ENCODE results near the gene ZBTB39. TPM values are rescaled to one million over a fixed set of nuclear protein-coding genes. Genes with fewer than 3 reads are reported as not detected.

The ZBTB39 gene
- total and polyA plus RNA-seq, 2 of the 8 experiments (the other 6 are each of a cell fraction or from before 2014, with no cell fraction given), result 19.3 to 25.0 TPM

GRCh38 chr12:57027805-57028153 lies 21.4 kb upstream of the ZBTB39 start (continued):
- TF ChIP-seq, protein P1, sequence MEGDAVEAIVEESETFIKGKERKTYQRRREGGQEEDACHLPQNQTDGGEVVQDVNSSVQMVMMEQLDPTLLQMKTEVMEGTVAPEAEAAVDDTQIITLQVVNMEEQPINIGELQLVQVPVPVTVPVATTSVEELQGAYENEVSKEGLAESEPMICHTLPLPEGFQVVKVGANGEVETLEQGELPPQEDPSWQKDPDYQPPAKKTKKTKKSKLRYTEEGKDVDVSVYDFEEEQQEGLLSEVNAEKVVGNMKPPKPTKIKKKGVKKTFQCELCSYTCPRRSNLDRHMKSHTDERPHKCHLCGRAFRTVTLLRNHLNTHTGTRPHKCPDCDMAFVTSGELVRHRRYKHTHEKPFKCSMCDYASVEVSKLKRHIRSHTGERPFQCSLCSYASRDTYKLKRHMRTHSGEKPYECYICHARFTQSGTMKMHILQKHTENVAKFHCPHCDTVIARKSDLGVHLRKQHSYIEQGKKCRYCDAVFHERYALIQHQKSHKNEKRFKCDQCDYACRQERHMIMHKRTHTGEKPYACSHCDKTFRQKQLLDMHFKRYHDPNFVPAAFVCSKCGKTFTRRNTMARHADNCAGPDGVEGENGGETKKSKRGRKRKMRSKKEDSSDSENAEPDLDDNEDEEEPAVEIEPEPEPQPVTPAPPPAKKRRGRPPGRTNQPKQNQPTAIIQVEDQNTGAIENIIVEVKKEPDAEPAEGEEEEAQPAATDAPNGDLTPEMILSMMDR (IDR thresholded peaks at IDR 0.05; ENCODE audit: control extremely low read depth in 1 of 3, insufficient read depth in 1 of 3, low read depth in 1 of 3, low read length in 3 of 3), result no peak
- TF ChIP-seq BACH1 (IDR thresholded peaks at IDR 0.05; ENCODE audit: low read length) (no peak), KDM4A (IDR thresholded peaks at IDR 0.05; ENCODE audit: low read depth, low read length, severe bottlenecking) (no peak), SRF (IDR thresholded peaks at IDR 0.05; ENCODE audit: low read depth, low read length) (no peak), CBX8 (IDR thresholded peaks at IDR 0.05; ENCODE audit: borderline replicate concordance, low read depth, low read length) (no peak), RBBP5 (IDR thresholded peaks at IDR 0.05; ENCODE audit: borderline replicate concordance, low read depth, low read length) (no peak), RAD21 (IDR thresholded peaks at IDR 0.05 in 1 of 2, conservative IDR thresholded peaks at IDR 0.05 in 1 of 2; ENCODE audit: low read depth in 2 of 2, low read length in 2 of 2) (no peak)
- TF ChIP-seq, protein P2, sequence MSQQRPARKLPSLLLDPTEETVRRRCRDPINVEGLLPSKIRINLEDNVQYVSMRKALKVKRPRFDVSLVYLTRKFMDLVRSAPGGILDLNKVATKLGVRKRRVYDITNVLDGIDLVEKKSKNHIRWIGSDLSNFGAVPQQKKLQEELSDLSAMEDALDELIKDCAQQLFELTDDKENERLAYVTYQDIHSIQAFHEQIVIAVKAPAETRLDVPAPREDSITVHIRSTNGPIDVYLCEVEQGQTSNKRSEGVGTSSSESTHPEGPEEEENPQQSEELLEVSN (IDR thresholded peaks at IDR 0.05), result no peak
- TF ChIP-seq, protein P3, sequence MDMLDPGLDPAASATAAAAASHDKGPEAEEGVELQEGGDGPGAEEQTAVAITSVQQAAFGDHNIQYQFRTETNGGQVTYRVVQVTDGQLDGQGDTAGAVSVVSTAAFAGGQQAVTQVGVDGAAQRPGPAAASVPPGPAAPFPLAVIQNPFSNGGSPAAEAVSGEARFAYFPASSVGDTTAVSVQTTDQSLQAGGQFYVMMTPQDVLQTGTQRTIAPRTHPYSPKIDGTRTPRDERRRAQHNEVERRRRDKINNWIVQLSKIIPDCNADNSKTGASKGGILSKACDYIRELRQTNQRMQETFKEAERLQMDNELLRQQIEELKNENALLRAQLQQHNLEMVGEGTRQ (IDR thresholded peaks at IDR 0.05; ENCODE audit: low read length), result no peak

Data from H1 (cell line).